IPS-18c (cell line): ENCODE data around the gene WNK2.

ENCODE experiments used
- H3K4me3 ChIP-seq: 2 replicates; pipeline ENCODE4 v1.7.0; 2013; ENCODE audit warnings: low read depth, mild to moderate bottlenecking, low read length, moderate library complexity; ENCODE audit not compliant: insufficient read depth
- H3K9me3 ChIP-seq: one replicate; pipeline ENCODE4 v1.6.1; 2013; ENCODE audit warnings: mild to moderate bottlenecking, low read length, moderate library complexity; ENCODE audit not compliant: control insufficient read depth, insufficient read depth

WNK2 gene

GRCh38 chr9:93262537-93263310 is 78.8 kb downstream of the WNK2 start:
- Histone ChIP-seq H3K4me3 (no peak overlapping the region), H3K9me3 (no peaks in the 10 kb centered on the region)

- Histone ChIP-seq H3K4me3 (no peak overlapping the region), H3K9me3 (no peaks in the 10 kb centered on the region)
Measured at GRCh38 chr9:93263334-93264229, 79.6 kb downstream of the WNK2 start.

- no peaks in the 10 kb centered on the region for H3K9me3 ChIP-seq
- no peak overlapping the region for H3K4me3 ChIP-seq
Measured at GRCh38 chr9:93264338-93265125, 80.6 kb downstream of the WNK2 start.

- no peak overlapping the region for H3K4me3 ChIP-seq
- no peaks in the 10 kb centered on the region for H3K9me3 ChIP-seq
Measured at GRCh38 chr9:93265301-93265971, 81.5 kb downstream of the WNK2 start.

GRCh38 chr9:93265972-93266371 is 82.0 kb downstream of the WNK2 start:
- H3K9me3 ChIP-seq: no peaks in the 10 kb centered on the region
- no peak overlapping the region for H3K4me3 ChIP-seq

- Histone ChIP-seq H3K4me3 (no peak overlapping the region), H3K9me3 (no peaks in the 10 kb centered on the region)
Measured at GRCh38 chr9:93266521-93267001, 82.6 kb downstream of the WNK2 start.

- H3K4me3 ChIP-seq: no peak overlapping the region
Measured at GRCh38 chr9:93267091-93267541, 83.2 kb downstream of the WNK2 start.

GRCh38 chr9:93267681-93268505 is 84.0 kb downstream of the WNK2 start:
- Histone ChIP-seq H3K4me3 (no peak overlapping the region), H3K9me3 (no peaks in the 10 kb centered on the region)

More at GRCh38 chr9:93267091-93267541, 83.2 kb downstream of the WNK2 start:
- no peaks in the 10 kb centered on the region for H3K9me3 ChIP-seq

- Histone ChIP-seq H3K9me3 (no peaks in the 10 kb centered on the region), H3K4me3 (no peak overlapping the region)
Measured at GRCh38 chr9:93268551-93269314, 84.8 kb downstream of the WNK2 start.

GRCh38 chr9:93270976-93271375 is 87.0 kb downstream of the WNK2 start:
- Histone ChIP-seq H3K9me3 (no peaks in the 10 kb centered on the region), H3K4me3 (no peak overlapping the region)

- H3K9me3 ChIP-seq: no peaks in the 10 kb centered on the region
- H3K4me3 ChIP-seq: no peak overlapping the region
Measured at GRCh38 chr9:93276973-93277372, 93.0 kb downstream of the WNK2 start.

GRCh38 chr9:93278144-93278543 is 94.2 kb downstream of the WNK2 start:
- Histone ChIP-seq H3K9me3 (no peaks in the 10 kb centered on the region), H3K4me3 (no peak overlapping the region)

GRCh38 chr9:93280661-93281259 is 96.8 kb downstream of the WNK2 start:
- H3K4me3 ChIP-seq: no peak overlapping the region

GRCh38 chr9:93286252-93287188 is 102.6 kb downstream of the WNK2 start:
- Histone ChIP-seq H3K4me3 (no peak overlapping the region), H3K9me3 (no peaks in the 10 kb centered on the region)

More at GRCh38 chr9:93280661-93281259, 96.8 kb downstream of the WNK2 start:
- H3K9me3 ChIP-seq: no peaks in the 10 kb centered on the region
